ENCODE data around the gene HOXD8. TPM values are rescaled to one million over a fixed set of nuclear protein-coding genes. Genes with fewer than 3 reads are reported as not detected.

Gene HOXD8
- total RNA-seq, 1 donor from 2014 or later = not detected

DNA sequence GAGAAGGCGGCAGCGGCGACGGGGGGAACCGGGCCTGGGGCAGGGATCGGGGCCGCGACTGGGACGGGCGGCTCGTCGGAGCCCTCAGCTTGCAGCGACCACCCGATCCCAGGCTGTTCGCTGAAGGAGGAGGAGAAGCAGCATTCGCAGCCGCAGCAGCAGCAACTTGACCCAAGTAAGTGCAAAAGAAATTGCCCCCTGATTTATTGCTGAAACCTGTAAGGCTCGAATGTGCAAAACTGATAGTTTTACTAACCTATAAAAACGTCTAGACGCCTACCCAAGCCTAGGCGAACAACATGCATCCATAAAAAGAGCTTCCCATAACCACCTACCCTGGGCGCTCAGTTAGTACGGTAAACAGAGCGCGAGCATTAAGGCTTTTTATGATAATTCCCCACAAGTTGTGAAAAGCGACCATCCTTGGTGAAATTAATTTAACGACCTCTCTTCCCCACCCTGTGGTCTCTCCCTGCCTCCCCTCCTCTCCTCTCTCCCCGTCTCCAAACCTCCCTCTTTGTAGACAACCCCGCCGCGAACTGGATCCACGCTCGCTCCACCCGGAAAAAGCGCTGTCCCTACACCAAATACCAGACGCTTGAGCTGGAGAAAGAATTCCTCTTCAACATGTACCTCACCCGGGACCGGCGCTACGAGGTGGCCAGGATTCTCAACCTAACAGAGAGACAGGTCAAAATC, 5.9 kb upstream of the HOXD8 start:
- Mint-ChIP-seq H3K4me3 (ENCODE audit: unreplicated experiment) (peak overlapping the region; percentile 38), H3K27ac (ENCODE audit: unreplicated experiment) (no peak overlapping the region), H3K27me3 (ENCODE audit: unreplicated experiment) (peaks cover 88% of the 10 kb centered on the region), H3K36me3 (ENCODE audit: unreplicated experiment) (peaks cover 4% of the 10 kb centered on the region), H3K9me3 (ENCODE audit: unreplicated experiment) (peaks cover 3% of the 10 kb centered on the region), H3K4me1 (ENCODE audit: unreplicated experiment) (peaks cover 13% of the 10 kb centered on the region)
- DNase-seq (ENCODE audit: extremely low spot score, unreplicated experiment) = no peak
- TF ChIP-seq, protein P1, sequence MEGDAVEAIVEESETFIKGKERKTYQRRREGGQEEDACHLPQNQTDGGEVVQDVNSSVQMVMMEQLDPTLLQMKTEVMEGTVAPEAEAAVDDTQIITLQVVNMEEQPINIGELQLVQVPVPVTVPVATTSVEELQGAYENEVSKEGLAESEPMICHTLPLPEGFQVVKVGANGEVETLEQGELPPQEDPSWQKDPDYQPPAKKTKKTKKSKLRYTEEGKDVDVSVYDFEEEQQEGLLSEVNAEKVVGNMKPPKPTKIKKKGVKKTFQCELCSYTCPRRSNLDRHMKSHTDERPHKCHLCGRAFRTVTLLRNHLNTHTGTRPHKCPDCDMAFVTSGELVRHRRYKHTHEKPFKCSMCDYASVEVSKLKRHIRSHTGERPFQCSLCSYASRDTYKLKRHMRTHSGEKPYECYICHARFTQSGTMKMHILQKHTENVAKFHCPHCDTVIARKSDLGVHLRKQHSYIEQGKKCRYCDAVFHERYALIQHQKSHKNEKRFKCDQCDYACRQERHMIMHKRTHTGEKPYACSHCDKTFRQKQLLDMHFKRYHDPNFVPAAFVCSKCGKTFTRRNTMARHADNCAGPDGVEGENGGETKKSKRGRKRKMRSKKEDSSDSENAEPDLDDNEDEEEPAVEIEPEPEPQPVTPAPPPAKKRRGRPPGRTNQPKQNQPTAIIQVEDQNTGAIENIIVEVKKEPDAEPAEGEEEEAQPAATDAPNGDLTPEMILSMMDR (IDR thresholded peaks at IDR 0.05) = no peak

GRCh38 chr2:176124110-176124946, 5.2 kb upstream of the HOXD8 start:
- DNase-seq (ENCODE audit: extremely low spot score, unreplicated experiment) = no peak
- Mint-ChIP-seq H3K4me1 (ENCODE audit: unreplicated experiment) (peaks cover 20% of the 10 kb centered on the region), H3K9me3 (ENCODE audit: unreplicated experiment) (no peaks in the 10 kb centered on the region), H3K4me3 (ENCODE audit: unreplicated experiment) (no peak overlapping the region), H3K36me3 (ENCODE audit: unreplicated experiment) (peaks cover 4% of the 10 kb centered on the region), H3K27me3 (ENCODE audit: unreplicated experiment) (peaks cover 88% of the 10 kb centered on the region), H3K27ac (ENCODE audit: unreplicated experiment) (no peak overlapping the region)
- TF ChIP-seq, protein P1 (IDR thresholded peaks at IDR 0.05) = no peak

- no peak for DNase-seq (ENCODE audit: extremely low spot score, unreplicated experiment)
- H3K4me1 Mint-ChIP-seq (ENCODE audit: unreplicated experiment) = peaks cover 20% of the 10 kb centered on the region
- TF ChIP-seq, protein P1 (IDR thresholded peaks at IDR 0.05) = no peak
- peaks cover 81% of the 10 kb centered on the region for H3K27me3 Mint-ChIP-seq (ENCODE audit: unreplicated experiment)
- no peak overlapping the region for H3K27ac Mint-ChIP-seq (ENCODE audit: unreplicated experiment)
- H3K36me3 Mint-ChIP-seq (ENCODE audit: unreplicated experiment) = peaks cover 4% of the 10 kb centered on the region
- H3K4me3 Mint-ChIP-seq (ENCODE audit: unreplicated experiment) = no peak overlapping the region
- no peaks in the 10 kb centered on the region for H3K9me3 Mint-ChIP-seq (ENCODE audit: unreplicated experiment)
These were observed 4.3 kb upstream of the HOXD8 start for GRCh38 chr2:176124947-176125771.

- Mint-ChIP-seq H3K9me3 (ENCODE audit: unreplicated experiment) (no peaks in the 10 kb centered on the region), H3K27me3 (ENCODE audit: unreplicated experiment) (peaks cover 77% of the 10 kb centered on the region), H3K36me3 (ENCODE audit: unreplicated experiment) (peaks cover 4% of the 10 kb centered on the region), H3K4me1 (ENCODE audit: unreplicated experiment) (peaks cover 22% of the 10 kb centered on the region), H3K27ac (ENCODE audit: unreplicated experiment) (no peak overlapping the region), H3K4me3 (ENCODE audit: unreplicated experiment) (no peak overlapping the region)
- no peak for DNase-seq (ENCODE audit: extremely low spot score, unreplicated experiment)
- TF ChIP-seq, protein P1 (IDR thresholded peaks at IDR 0.05) = no peak
These were observed 3.8 kb upstream of the HOXD8 start for GRCh38 chr2:176125772-176126054.

All from osteocyte (in vitro differentiated cells).